ENCODE data around the gene PTCH1. TPM values are rescaled to one million over a fixed set of nuclear protein-coding genes. Genes with fewer than 3 reads are reported as not detected.

PTCH1 gene
- polyA plus RNA-seq: 1 to 10 TPM; 2.7 to 5.4 (median 4.0) TPM

DNA sequence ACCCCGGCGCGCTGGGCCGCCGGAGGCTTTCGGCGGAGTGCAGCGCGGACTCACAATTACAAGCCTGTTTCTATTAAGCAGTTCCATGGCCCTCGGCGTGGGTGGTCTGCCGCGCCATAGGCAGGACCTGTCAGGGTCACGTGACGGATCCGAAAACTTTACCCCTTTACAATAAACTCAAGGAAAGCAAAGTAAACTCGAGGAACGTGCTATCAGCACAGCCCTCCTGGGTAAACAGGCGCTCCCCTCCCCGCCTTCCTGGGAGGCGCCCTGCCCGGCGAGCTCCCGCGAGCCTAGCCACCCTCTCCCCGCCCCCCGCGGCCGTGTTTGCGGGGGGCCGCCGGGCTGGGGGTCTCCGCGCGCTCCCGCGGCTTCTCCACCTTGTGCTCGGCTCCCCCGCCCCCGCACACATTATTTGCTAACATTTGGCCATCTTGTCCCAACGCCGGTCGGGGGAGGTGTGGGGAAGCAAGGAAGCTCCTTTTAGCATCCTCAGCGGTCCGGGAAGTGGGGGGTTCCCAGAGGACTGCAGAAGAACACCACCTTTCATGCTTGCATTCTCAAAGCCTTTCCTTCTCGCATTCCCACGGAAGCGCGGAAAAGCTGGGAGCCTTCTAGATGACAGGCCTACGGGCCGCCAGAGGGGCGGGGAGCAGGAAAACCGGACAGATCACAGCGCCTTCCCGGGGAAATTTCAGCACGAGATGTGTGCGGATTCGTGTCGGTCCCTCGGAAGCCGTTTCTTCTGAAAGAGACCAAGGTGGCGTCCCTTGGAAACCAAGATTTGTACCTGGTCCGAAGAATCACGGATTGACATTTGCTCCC lies at the start of gene PTCH1:
TSS of gene PTCH1 (minus strand) at position 238 of the 825 bp plus-strand sequence.
- H3K27ac ChIP-seq (ENCODE audit: low read depth, low read length): no peak within 1 kb of the TSS
- 3 to 6% (median 4%) methylated on average over 62 to 64 of the region's 64 CpGs for WGBS, 3 donors

DNA sequence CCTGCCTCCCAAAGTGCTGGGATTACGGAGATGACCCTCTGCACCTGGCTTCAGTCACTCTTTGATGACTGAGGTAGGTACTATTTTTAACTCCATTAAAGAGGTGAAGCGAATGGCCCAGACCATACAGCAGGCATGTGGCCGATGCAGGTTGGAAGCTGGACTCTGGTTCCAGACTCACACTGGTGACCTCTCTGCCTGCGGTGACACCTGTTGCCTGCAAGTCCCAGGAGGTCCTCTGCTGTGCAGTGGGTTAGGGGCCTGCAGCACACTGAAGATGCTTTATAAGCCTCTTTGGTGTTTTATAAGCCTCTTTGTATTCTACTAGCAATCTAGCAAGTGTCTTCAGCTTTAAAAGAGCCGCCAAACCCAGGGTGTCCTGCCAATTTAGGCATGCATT lies 49.2 kb upstream of the PTCH1 start:
- no peak overlapping the region for H3K27ac ChIP-seq (ENCODE audit: low read depth, low read length)
- WGBS, 3 donors: 92 to 97% (median 93%) methylated on average over 5 of the region's 5 CpGs

DNA sequence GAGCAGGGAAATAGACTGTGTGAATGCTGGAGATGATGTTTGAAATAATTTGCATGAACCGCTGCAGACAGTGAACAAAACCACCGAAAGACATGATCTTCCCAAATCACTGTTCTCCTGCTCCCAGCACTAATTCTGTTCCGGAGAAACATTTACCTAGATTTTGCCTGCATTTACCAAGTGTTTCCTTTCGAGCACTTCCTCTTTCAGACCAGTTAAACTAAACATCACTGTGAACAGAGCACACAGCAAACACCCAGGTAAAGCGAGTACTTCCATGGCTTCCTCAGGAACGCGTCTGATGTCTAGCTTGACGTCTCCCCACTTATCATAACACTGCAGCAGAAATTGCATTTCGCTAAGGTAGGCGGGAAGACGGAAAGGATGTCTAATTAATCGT lies 45.1 kb upstream of the PTCH1 start:
- no peak overlapping the region for H3K27ac ChIP-seq (ENCODE audit: low read depth, low read length)
- WGBS, 3 donors: 34 to 51% (median 50%) methylated on average over 12 of the region's 12 CpGs

DNA sequence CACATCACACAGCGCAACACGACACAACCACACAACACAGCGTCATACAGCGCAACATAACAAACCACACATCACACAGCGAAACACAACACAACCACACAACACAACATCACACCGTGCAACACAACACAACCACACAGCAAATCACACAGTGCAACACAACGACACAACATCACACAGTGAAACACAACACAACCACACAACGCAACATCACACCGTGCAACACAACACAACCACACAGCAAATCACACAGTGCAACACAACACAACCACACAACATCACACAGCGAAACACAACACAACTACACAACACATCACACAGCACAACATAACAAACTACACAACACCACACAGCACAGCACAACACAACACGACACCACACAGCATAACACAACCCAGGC lies 40.4 kb upstream of the PTCH1 start:
- WGBS, 3 donors: 89 to 99% (median 97%) methylated on average over 11 of the region's 11 CpGs
- no peak overlapping the region for H3K27ac ChIP-seq (ENCODE audit: low read depth, low read length)

DNA sequence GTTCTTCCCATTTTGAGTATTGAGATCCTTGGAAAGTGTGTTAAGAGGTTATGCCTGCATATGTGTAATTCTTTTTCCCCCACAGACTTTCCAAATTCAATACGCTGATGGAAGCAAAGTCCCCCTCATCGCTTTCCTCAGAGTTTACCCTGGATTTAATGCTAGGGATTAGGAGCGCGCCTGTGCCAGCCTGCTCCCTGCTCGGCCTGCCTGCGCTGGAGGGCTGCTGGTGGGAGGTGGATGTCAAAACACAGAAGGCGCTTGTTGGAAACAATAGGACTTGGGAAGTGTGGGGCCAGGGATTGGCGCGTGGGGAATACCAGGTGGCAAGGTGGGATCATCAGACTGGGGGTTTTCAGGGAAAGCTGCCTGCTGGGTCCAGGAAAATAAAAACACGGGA lies 39.8 kb upstream of the PTCH1 start:
- no peak overlapping the region for H3K27ac ChIP-seq (ENCODE audit: low read depth, low read length)
- 59 to 71% (median 64%) methylated on average over 10 of the region's 10 CpGs for WGBS, 3 donors

DNA sequence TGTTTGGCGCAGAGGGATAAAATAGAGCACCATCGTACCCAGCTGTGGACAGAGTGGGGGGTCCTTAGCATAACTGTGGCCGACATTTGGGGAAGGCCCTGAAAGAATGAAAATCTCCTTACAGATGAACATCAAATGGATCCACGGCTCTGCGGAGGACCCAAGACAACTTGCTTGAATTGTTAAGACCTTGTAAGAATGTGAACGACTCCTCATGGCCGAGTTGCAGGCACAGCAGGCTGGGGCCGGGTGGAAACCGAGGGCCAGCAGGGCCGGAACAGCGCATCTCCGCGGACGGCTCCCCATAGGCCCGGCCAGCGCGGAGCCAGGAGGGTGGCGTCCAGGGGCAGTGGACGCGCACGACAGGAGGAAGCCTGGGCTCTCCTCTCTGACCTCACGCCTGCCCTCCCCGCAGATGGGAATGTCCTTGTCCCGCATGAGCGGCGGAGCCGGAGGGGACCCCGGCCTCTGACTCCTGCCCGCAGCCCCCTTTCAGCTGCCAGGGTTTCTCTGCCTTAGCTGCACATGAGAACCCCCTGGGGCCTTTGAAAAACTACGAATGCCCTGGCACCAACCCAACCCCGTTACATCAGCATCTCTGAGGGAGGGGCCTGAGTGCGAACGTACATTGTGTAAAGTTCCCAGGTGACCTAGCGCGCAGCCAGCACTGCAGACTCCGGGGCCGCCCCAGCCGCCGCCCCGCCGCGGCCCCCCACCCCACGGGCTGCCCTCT lies 36.2 kb upstream of the PTCH1 start:
- 16 to 22% (median 21%) methylated on average over 42 to 43 of the region's 43 CpGs for WGBS, 3 donors
- H3K27ac ChIP-seq (ENCODE audit: low read depth, low read length): no peak overlapping the region

DNA sequence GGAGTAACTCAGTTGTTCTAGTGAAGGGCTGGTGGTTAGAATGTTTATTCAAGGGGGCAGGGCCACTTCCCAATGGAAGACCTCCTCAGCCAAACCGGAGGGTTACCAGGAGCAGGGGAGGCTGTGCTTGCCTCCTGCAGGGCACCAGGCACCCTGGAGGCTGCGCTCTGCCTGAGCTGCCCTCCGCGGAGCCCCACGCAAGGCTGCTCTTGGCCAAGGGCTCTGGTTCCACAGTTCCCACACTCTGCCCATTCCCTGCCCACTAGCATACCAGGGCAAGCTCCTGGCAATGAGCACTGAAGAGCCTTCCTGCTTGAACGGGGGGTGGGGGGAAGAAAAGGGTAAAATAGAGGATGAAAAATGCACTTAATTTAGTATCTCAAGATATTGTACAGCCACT lies 35.5 kb upstream of the PTCH1 start:
- WGBS, 3 donors: 84 to 87% (median 86%) methylated on average over 6 of the region's 6 CpGs
- no peak overlapping the region for H3K27ac ChIP-seq (ENCODE audit: low read depth, low read length)

DNA sequence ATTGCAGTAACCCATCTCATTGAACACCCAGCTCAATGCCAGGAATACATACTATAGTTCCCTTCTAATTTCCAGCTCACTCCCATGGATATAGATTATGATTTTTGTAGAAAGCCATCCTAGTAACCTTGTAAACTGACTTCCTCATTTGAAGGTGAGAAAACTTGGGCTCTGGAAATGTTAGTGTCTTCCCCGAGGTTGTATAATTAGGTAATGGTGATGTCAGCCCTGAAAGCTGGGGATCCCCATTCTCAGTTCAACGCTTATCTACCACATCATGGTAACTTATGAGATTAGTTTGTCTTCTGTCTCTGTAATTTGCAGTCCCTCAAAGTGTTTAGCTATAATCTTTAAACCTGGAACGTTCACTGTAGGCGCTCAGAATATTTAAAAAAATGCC lies 34.6 kb upstream of the PTCH1 start:
- WGBS, 3 donors: 89 to 90% (median 90%) methylated on average over 4 of the region's 4 CpGs
- H3K27ac ChIP-seq (ENCODE audit: low read depth, low read length): no peak overlapping the region

DNA sequence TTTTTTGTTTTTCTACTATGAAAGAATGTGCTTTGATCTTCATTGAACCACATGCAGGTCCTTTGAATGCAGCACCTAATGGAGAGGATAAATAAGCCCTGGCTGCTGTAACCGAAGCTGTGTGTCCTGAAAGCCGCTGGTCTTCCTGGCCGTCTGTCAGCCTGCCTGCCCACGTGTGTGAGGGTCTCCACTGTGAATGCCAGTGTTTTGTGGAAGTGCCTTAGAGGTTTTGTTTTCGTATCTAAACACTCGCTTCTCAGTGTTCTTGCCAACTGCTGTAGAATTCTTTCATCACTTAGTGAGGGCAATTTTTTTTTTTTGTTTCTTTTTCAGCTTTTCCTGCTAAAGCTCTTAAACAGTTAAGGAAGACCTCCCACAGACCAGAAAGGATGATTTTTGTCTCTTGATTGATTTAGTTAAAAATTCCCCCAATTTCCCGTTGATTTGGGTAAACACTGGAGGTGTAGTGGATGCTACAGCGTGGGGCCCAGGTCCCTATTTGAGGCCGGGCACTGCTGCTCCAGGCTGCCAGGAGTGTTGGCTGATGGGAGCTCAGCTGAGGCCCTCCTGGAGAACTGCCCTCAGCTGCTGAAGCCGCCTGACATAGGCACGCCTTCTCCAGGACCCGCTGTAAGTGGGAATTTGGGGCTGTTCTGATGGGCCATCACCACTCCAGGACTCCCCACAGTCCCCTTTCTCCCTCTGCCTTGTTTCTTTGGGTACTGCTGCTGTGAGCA lies 29.2 kb upstream of the PTCH1 start:
- 62 to 68% (median 67%) methylated on average over 12 of the region's 12 CpGs for WGBS, 3 donors
- no peak overlapping the region for H3K27ac ChIP-seq (ENCODE audit: low read depth, low read length)

DNA sequence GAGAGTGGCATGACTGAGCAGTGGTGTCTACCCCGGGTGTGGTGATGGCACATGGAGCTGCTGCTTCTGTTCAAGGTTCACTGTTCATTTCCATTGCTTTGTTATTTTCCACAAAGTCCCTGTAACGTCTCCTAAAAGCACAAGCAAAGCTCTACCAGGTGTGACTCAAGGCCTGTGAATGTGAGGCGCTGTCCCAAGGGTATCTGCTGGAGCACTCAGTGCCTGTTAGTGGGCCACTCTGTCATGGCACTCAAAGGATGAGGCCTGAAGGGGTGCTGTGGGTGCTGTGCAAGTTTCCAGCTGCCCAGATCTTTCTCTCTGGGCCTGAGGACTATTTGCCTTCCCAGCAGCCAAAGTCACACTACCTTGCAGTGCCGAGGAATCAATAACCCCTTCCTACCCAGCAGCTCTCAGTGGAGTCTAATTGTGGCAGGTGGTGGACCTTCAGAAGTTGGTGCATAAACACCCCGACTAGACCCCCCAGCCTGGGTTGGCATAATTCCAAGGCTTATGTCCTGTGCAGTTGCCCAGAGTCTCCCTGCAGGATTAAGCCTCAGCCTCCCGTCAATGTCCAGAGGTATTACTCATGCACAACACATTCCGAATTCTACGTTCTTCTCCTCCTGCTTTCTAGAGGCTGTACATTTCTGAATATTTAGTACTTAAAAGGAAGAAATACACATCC lies 17.4 kb upstream of the PTCH1 start:
- 73 to 82% (median 81%) methylated on average over 8 of the region's 8 CpGs for WGBS, 3 donors
- H3K27ac ChIP-seq (ENCODE audit: low read depth, low read length): no peak overlapping the region

DNA sequence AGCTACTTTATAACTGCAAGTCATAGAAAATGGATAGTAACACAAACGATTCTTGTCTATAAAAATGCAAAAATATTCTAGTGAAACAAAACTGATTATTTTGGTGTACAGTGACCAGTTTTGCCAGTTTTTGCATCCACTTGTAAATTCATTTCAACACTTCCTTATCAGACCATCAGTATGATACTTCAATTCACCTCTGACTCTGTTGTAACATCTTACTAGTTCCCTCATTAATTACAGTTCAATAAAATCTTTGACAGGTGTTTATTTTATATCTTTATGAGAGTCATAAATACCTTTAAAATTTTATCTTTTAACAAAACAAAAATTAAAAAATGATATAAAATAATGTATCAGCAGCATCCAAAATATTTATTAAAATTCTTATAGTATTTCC lies 13.1 kb upstream of the PTCH1 start:
- H3K27ac ChIP-seq (ENCODE audit: low read depth, low read length): no peak overlapping the region
- 73 to 83% (median 80%) methylated on average over 1 of the region's 1 CpG for WGBS, 3 donors

DNA sequence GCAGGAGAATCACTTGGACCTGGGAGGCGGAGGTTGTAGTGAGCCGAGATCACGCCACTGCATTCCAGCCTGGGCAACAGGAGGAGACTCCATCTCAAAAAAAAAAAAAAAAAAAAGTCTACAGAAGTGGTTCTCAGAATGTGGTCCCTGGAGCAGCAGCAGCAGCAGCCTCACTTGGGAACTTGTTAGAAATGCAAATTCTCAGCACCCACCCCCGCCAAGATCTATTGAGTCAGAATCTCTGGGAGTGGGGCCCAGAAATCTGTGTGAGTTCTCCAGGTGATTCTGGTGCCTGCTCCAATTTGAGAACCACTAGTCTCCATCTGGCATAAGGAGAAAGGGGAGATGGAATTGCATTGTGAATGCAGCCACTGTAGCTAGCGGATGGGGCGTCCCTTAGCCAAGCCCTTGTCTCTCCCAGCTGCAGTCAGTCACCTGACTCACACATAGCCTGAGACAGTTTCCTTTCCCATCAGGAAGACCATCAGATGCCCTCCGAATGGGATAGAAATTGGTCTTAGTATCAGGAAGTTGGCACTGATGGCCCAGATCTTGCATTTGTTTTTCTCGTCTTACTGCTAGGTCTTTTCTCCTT lies 12.2 kb upstream of the PTCH1 start:
- 66 to 80% (median 78%) methylated on average over 8 of the region's 8 CpGs for WGBS, 3 donors
- no peak overlapping the region for H3K27ac ChIP-seq (ENCODE audit: low read depth, low read length)

DNA sequence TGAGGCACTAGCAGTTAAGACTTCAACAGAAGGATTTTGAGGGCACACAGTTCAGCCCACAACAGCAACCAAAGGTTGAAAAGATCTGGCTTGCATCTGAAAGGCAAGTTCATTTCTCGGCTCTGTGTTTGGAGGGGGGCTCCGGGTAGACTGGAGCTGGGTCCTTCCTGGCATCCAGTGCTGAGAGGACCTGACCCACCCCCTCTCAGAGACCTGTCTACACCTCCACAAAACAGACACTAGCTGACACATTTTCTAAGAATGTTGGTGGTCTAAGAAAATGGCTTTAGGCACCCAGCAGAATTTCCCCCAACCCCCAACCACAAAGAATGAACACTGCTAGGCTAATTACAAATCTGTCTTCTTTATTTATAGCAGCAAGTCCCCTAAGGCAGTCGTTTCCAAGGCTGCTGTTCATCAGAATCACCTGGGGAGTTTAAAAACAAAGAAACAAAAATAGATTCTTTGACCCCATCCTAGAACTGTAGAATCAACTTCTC lies 6.2 kb upstream of the PTCH1 start:
- H3K27ac ChIP-seq (ENCODE audit: low read depth, low read length): no peak overlapping the region
- WGBS, 3 donors: 49 to 54% (median 49%) methylated on average over 3 of the region's 3 CpGs

DNA sequence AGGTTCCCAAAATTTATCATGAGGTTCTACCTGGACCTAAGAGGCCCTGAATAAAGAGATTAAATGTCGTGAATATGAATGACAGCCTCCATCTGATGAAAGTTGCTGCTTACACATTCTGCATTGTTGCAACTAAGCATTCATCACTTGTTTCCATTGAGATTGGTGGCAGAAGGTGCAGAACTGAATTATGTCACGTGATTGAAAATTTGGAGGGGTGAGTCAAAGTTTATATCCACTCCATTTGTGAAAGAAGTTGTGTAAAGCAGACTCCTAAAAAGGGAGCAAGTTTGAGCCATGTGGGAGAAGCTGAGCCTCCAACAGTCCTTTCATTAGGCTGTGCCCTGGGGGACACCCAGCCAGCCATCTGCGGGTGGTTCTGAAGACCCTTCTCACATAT lies 4.9 kb upstream of the PTCH1 start:
- H3K27ac ChIP-seq (ENCODE audit: low read depth, low read length): no peak overlapping the region
- 90 to 91% (median 91%) methylated on average over 3 of the region's 3 CpGs for WGBS, 3 donors

DNA sequence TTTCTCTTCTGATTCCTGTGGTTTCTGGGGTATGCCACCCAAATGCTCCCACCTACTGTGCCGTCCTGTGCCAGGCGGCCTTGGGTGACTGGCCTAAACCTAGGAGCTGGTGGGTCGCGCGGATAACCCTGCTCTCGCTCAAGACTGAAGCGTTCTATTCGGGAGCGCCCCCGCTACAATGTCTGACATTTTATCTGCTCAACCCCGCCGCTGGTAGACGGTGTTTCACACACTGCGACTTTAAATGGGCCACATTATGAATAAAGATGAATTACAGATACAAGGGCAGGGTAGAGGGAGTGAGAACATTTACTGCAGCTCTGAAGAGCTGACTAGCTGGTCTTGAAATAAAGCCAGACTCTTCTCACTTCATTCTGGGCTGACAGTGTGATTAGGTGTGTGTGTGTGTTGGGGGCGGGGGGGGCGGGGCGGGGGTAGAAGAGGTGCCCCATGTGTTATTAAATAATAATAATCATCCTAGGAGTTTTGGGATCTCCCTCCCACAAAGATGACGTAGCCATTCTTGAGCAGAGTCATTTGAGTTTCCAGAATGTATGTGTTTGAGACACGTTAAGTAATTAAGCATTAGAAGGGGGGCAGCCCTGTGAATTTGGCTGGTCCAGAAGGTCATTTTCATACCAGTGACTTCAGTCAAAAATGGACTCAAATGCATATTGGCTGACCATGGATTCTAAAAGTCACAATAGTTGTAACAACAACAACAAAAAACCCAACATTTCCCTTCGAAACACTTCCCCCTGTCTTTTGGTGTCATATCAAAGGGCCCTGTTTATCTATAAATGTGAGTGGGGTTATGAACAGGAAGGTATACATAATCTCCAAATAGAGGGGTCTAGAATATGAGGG lies 1.0 kb upstream of the PTCH1 start:
- H3K27ac ChIP-seq (ENCODE audit: low read depth, low read length): no peak overlapping the region
- WGBS, 3 donors: 38 to 66% (median 66%) methylated on average over 20 of the region's 20 CpGs

DNA sequence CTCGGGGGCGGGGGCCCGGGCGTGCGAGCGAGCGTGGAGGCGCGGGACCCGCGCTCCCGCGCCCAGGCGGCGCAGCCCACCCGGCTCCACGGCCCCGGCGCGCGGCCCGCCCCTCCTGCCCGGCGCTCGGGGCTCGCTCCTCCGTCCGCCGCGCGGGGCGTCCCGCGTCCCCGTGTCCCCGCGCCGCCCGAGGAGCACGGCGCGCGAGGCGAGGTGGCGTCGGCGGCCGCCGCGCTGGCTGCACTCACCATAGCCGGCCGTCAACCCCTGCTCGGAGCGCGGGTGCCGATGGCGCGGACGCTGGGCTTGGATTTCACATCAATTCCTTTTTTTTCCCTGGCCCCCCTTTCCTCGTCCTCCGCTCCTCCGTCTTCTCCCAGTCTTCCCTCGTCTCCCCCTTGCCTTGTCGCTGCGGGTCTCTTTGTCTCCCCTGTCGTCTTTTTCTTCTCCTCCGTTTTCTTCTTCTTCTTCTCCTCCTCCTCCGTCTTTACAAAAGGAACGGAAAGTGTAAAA lies 494 bp downstream of the PTCH1 start:
- 0 to 2% (median 1%) methylated on average over 37 to 69 of the region's 69 CpGs for WGBS, 3 donors
- H3K27ac ChIP-seq (ENCODE audit: low read depth, low read length): no peak overlapping the region
